ENCODE measurements around the gene CD24. TPM values are rescaled to one million over a fixed set of nuclear protein-coding genes. Genes with fewer than 3 reads are reported as not detected.

CD24 gene
- total RNA-seq, 4 donors from 2014 or later = 0.51 to 3.6 (median 1.6) TPM

- TF ChIP-seq, protein P1, sequence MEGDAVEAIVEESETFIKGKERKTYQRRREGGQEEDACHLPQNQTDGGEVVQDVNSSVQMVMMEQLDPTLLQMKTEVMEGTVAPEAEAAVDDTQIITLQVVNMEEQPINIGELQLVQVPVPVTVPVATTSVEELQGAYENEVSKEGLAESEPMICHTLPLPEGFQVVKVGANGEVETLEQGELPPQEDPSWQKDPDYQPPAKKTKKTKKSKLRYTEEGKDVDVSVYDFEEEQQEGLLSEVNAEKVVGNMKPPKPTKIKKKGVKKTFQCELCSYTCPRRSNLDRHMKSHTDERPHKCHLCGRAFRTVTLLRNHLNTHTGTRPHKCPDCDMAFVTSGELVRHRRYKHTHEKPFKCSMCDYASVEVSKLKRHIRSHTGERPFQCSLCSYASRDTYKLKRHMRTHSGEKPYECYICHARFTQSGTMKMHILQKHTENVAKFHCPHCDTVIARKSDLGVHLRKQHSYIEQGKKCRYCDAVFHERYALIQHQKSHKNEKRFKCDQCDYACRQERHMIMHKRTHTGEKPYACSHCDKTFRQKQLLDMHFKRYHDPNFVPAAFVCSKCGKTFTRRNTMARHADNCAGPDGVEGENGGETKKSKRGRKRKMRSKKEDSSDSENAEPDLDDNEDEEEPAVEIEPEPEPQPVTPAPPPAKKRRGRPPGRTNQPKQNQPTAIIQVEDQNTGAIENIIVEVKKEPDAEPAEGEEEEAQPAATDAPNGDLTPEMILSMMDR (IDR thresholded peaks at IDR 0.05; ENCODE audit: low read depth) = no peak
Observed at GRCh38 chr6:106988664-106989063, 14.1 kb upstream of the CD24 start.

- TF ChIP-seq, protein P1 (IDR thresholded peaks at IDR 0.05; ENCODE audit: low read depth) = no peak
Observed at GRCh38 chr6:106981926-106982325, 7.4 kb upstream of the CD24 start.

GRCh38 chr6:106980926-106981325 lies 6.4 kb upstream of the CD24 start:
- TF ChIP-seq, protein P1 (IDR thresholded peaks at IDR 0.05; ENCODE audit: low read depth) = no peak

DNA sequence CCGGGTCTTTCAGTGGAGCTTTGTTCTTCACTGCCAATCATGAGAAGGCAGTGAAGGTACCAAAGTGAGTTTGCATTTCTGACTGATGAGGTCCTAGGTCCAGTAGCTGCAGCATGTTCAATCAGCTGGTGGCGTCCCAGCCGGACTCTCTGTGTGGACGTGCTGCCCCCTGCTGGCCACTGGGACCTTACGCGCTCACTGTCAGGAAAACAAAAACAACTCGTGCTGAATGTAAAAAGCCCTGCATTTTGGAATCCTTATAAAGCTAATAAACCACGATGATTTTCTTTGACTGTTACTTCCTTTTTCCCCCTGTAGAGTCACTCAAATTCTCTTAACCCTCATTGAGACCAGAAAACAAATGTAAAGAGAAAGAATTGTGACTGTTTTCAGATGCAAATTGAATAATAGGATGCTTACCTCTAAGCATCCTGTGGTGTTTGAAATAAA lies 4.9 kb upstream of the CD24 start:
- TF ChIP-seq, protein P1 (IDR thresholded peaks at IDR 0.05; ENCODE audit: low read depth) = no peak

DNA sequence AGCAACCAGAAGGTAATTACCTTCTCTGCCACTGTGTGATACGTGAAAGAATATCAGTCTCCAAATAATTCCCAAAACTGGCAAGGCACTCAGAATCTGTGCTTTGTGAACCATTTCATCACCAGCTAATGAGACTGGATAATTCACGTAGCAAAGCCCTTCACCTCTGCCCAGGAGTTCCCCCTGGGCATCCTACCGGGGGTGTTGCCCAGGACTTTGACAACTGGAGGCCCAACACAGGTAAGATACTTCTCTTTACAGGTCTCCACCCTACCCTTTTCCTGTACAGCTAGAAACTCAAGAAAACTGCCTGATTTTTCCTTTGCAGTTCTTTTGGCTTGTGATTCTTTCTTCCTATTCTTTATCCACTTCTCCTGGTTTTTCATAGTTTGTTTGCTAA lies 2.7 kb upstream of the CD24 start:
- TF ChIP-seq, protein P1 (IDR thresholded peaks at IDR 0.05; ENCODE audit: low read depth) = no peak

- TF ChIP-seq, protein P1 (IDR thresholded peaks at IDR 0.05; ENCODE audit: low read depth) = no peak
Observed at GRCh38 chr6:106976270-106976669, 1.7 kb upstream of the CD24 start.

- TF ChIP-seq, protein P1 (IDR thresholded peaks at IDR 0.05; ENCODE audit: low read depth) = no peak
Observed at GRCh38 chr6:106975738-106976064, 1.2 kb upstream of the CD24 start.
